HL-60 (cell line): Measurements from ENCODE around the gene QSOX2.

Source experiments
- DNase-seq, 2 experiments: peaks; one replicate each; pipeline ENCODE4 v3.0.0-alpha.2; 2010 to 2020; ENCODE audit warnings: low read depth in 1 of 2, low spot score in 1 of 2
- H3K27ac ChIP-seq: fragments of 250-450 bp; sonication (Bioruptor Pico); replicated peaks from 2 replicates; pipeline ENCODE4 v1.5.1; 2020; ENCODE audit warnings: mild to moderate bottlenecking, moderate library complexity
- H3K27me3 ChIP-seq: fragments of 250-450 bp; sonication (Bioruptor Pico); 2 replicates; pipeline ENCODE4 v1.5.1; 2021; ENCODE audit warnings: mild to moderate bottlenecking, moderate library complexity; ENCODE audit not compliant: insufficient read depth, poor library complexity, severe bottlenecking
- H3K4me3 ChIP-seq: replicated peaks from 2 replicates; pipeline ENCODE4 v1.5.1; 2011; ENCODE audit warnings: mild to moderate bottlenecking, control low read depth, low read length; ENCODE audit not compliant: insufficient read depth
- CTCF ChIP-seq: IDR thresholded peaks from one replicate; pipeline ENCODE4 v1.5.1; 2011; ENCODE audit warnings: low read length, control low read depth, inconsistent platforms; ENCODE audit not compliant: insufficient read depth
- GABPA ChIP-seq: IDR thresholded peaks from 2 replicates; pipeline ENCODE4 v1.6.1; 2012; ENCODE audit warnings: low read depth
- POLR2AphosphoS5 ChIP-seq: IDR thresholded peaks from 2 replicates; pipeline ENCODE4 v1.6.1; 2012; ENCODE audit warnings: low read depth
- REST ChIP-seq: IDR thresholded peaks from 2 replicates; pipeline ENCODE4 v1.6.1; 2012; ENCODE audit warnings: low read depth; ENCODE audit not compliant: insufficient replicate concordance
- SPI1 ChIP-seq: IDR thresholded peaks from 2 replicates; pipeline ENCODE4 v1.6.1; 2012; ENCODE audit warnings: low read depth, mild to moderate bottlenecking, borderline replicate concordance

The QSOX2 gene

GRCh38 chr9:136232969-136233368 lies 12.6 kb downstream of the QSOX2 start:
- TF ChIP-seq SPI1 (no peak), REST (no peak), GABPA (no peak), POLR2AphosphoS5 (no peak), CTCF (no peak)
- Histone ChIP-seq H3K4me3 (no peak overlapping the region), H3K27me3 (no peaks in the 10 kb centered on the region), H3K27ac (peak overlapping the region; percentile 88)
- peak in 1 of 2 experiments; percentile 51 for DNase-seq

- Histone ChIP-seq H3K27me3 (no peaks in the 10 kb centered on the region), H3K4me3 (peak overlapping the region; percentile 22), H3K27ac (peak overlapping the region; percentile 88)
- TF ChIP-seq REST, result no peak
- TF ChIP-seq SPI1, result peak; percentile 59; the same call in 1 of the 2 replicates
- peak; percentile 35 for TF ChIP-seq GABPA
- TF ChIP-seq POLR2AphosphoS5, result peak; percentile 78
- no peak for TF ChIP-seq CTCF
- peak; percentile 72 to 90 for DNase-seq
Measured at GRCh38 chr9:136231478-136232297, 13.9 kb downstream of the QSOX2 start.

- Histone ChIP-seq H3K27me3 (no peaks in the 10 kb centered on the region), H3K27ac (peak overlapping the region; percentile 88), H3K4me3 (no peak overlapping the region)
- no peak for TF ChIP-seq GABPA
- no peak for TF ChIP-seq REST
- no peak for TF ChIP-seq SPI1
- TF ChIP-seq CTCF, result no peak
- no peak for TF ChIP-seq POLR2AphosphoS5
- no peak for DNase-seq
Measured at GRCh38 chr9:136230773-136231172, 14.8 kb downstream of the QSOX2 start.
